Prostate gland (tissue), 2 donors: ENCODE results near the gene GLYAT.

Experiments used
- CTCF ChIP-seq, 4 experiments: fragments of 200-600 bp in 2 of 4; fragments of 450-650 bp in 2 of 4; sonication (generic) in 2 of 4; IDR thresholded peaks; 1 replicate in 3 of 4; 2 replicates in 1 of 4; pipeline ENCODE4 v1.5.1; 2016 to 2019; ENCODE audit warnings: antibody characterized with exemption in 4 of 4, mild to moderate bottlenecking in 2 of 4, moderate library complexity in 2 of 4
- POLR2AphosphoS5 ChIP-seq: sonication (generic); formaldehyde crosslinking; IDR thresholded peaks from one replicate; pipeline ENCODE4 v1.6.1; 2017; ENCODE audit warnings: antibody characterized with exemption

DNA sequence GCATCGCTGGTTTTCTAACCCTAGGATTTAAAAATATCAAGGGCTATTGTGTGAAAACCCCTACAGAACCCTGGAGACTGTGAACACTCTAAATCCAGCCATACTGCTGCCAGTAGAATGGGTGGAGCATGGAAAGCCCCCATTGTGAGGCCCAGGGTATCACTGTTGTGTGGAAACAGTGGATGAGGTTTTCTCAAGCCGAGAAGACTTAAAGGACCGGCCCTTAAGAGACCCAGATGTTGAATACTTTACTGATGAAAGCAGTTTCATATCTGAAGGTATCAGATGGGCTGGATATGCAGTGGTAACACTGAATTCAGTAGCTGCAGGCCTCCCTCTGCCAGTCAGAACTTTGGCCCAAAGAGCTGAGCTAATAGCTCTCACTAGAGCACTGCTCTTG, 41.6 kb upstream of the GLYAT start:
- no peak for TF ChIP-seq CTCF (IDR thresholded peaks at IDR 0.05)
- TF ChIP-seq POLR2AphosphoS5: no peak
